ENCODE results near the gene CTSD.

- TF ChIP-seq, protein P1, sequence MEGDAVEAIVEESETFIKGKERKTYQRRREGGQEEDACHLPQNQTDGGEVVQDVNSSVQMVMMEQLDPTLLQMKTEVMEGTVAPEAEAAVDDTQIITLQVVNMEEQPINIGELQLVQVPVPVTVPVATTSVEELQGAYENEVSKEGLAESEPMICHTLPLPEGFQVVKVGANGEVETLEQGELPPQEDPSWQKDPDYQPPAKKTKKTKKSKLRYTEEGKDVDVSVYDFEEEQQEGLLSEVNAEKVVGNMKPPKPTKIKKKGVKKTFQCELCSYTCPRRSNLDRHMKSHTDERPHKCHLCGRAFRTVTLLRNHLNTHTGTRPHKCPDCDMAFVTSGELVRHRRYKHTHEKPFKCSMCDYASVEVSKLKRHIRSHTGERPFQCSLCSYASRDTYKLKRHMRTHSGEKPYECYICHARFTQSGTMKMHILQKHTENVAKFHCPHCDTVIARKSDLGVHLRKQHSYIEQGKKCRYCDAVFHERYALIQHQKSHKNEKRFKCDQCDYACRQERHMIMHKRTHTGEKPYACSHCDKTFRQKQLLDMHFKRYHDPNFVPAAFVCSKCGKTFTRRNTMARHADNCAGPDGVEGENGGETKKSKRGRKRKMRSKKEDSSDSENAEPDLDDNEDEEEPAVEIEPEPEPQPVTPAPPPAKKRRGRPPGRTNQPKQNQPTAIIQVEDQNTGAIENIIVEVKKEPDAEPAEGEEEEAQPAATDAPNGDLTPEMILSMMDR (conservative IDR thresholded peaks at IDR 0.05; ENCODE audit: low read length) = no peak
- TF ChIP-seq EZH2phosphoT487 (IDR thresholded peaks at IDR 0.05; ENCODE audit: borderline replicate concordance) = no peak
Observed at GRCh38 chr11:1783725-1784529, 20.2 kb upstream of the CTSD start.

Measured in Loucy (cell line).